Stimulated activated CD4-positive, alpha-beta T cell treated with anti-CD3 and anti-CD28 coated beads, Interleukin-1b, Interleukin-23, amount 100 ng/mL, for 24 hours (primary cell): ENCODE results near the gene MGLL.
"Not testable (repeated sequence)": the region's sequence is repeated elsewhere in the genome, so short reads cannot be mapped to it uniquely, and the experiment has no call there.

Source experiments
- DNase-seq, 4 experiments: peaks; one replicate each; pipeline ENCODE4 v3.0.0-alpha.2; 2020; ENCODE audit warnings: low read depth in 4 of 4, low spot score in 1 of 4

The MGLL gene

GRCh38 chr3:127692501-127693335 lies 129.6 kb downstream of the MGLL start:
- DNase-seq: no peak

- no peak for DNase-seq
These were observed 130.3 kb downstream of the MGLL start for GRCh38 chr3:127691974-127692373.

DNA sequence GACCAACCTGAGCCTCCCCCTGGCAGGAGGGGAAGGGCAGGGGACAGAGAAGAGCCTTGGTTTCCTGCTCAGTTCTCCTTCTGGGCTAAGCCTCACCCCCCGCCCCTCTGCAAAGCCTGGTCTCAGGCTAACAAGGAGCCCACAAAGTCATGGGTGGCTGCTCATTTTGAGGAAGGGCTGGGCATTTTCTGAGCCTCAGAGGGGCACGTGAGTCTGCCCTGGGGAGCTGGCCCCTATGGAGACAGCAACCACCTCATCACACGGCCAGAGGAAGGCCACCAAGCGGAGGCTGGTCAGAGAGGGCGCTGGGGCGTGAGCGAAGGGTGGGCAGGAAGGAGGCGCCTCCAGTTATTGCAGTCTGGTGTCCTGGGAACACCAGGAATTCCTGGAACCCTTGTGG lies 130.8 kb downstream of the MGLL start:
- no peak for DNase-seq

GRCh38 chr3:127690823-127691452 lies 131.4 kb downstream of the MGLL start:
- no peak for DNase-seq

GRCh38 chr3:127690106-127690505 lies 132.2 kb downstream of the MGLL start:
- no peak for DNase-seq

GRCh38 chr3:127689266-127689860 lies 133.0 kb downstream of the MGLL start:
- no peak for DNase-seq

DNA sequence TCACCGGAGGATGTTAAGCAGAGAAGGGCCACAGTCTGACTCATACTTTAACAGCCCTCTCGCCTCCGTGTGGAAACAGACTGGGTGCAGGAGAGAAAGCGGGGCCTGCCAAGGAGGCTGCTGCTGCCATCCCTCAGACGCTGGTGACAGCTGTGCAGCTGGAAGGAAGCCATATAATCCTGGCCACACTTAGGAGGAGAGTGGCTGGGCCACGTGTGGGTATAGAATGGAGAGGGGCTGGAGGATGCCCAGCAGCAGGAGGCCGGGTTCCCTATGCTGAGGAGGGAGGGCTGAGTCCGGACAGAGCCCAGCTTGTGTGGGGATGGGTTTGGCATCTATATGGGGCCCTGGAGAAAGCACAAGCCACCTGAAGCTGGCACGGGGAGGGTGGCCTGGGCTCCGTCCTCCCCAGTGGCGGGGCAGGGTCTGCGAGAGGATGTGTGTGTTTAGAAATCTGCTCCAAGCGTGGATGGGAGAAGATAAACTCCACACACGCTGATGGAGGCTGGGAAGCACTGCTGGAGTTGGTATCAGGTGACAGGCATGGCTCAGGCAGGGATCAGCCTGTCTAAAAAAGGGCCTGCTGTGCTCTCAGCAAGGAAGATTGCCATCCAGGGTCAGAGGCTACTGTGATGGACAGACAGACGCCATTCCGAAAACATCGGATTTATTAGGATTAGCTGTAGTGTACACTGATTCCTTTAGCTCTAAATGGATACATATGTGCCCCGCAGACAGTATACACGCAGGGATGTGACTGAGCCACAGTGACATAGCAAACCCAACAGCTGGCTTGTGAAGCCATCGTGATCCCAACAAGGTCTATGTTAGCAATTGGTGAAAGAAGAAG lies 133.7 kb downstream of the MGLL start:
- DNase-seq: no peak

DNA sequence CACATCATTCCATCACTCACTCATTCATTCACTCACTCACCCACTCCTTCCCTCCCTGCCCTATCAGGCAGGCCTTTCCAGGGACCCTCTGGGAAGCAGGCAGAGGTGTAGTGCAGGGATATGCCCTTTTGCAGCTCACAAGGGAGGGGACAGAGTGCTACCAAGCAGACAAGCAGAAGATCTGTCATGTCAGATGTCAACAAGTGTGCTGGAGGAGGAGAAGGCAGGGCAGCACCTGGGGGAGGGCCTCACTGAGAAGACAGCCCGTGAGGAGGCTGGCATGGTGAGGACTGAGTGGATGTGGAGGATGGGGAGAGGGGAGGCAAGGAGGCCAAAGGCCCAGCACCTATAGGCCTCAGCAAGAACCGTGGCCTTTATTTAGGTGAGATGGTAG lies 134.3 kb downstream of the MGLL start:
- no peak for DNase-seq

DNA sequence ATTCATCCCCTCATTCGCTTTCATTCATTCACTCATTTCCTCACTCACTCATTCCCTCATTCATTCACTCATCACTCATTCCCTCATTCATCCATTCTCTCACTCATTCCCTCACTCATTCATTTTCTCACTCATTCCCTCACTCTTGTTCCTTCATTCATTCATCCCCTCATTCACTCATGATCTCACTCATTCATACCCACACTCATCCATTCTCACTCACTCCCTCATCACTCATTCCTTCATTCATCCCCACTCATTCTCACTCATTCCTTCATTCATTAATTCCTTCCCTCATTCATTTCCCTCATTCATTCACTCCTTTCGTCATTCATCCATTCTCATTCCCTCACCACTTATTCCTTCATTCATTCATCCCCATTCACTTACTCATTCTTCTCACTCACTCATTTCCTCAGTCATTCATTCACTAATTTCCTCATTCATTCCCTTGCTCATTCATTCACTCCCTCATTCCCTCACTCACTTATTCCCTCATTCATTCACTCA lies 135.0 kb downstream of the MGLL start:
- DNase-seq: no peak

- no peak for DNase-seq
These were observed 135.8 kb downstream of the MGLL start for GRCh38 chr3:127686512-127686894.

DNA sequence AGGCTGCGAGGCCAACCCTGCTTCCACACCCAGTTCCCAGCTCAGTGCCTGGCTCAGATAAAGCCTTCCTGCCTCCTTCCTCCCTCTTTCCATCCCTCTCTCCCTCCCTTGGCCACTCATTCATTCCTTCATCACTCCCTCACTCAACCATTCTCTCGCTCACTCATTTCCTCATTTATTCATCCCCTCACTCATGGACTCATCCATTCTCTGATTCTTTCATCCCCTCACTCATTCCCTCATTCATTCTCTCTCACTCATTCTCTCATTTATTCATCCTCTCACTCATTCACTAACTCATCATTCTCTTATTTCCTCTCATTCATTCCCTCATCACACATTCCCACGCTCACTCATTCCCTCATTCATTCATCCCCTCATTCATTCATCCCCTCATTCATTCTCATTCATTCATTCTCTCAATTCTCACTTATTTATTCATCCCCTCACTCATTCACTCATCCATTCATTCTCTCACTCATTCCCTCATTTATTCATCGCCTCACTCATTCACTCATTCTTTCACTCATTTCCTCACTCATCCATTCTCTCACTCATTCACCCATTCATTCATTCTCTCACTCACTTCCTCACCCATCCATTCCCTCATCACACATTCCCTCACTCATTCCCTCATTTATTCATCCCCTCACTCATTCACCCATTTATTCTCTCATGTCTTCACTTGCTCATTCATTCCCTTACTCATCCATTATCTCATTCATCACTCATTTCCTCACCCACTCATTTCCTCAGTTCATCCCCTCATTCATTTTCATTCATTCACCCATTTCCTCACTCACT lies 136.4 kb downstream of the MGLL start:
- no peak for DNase-seq

DNA sequence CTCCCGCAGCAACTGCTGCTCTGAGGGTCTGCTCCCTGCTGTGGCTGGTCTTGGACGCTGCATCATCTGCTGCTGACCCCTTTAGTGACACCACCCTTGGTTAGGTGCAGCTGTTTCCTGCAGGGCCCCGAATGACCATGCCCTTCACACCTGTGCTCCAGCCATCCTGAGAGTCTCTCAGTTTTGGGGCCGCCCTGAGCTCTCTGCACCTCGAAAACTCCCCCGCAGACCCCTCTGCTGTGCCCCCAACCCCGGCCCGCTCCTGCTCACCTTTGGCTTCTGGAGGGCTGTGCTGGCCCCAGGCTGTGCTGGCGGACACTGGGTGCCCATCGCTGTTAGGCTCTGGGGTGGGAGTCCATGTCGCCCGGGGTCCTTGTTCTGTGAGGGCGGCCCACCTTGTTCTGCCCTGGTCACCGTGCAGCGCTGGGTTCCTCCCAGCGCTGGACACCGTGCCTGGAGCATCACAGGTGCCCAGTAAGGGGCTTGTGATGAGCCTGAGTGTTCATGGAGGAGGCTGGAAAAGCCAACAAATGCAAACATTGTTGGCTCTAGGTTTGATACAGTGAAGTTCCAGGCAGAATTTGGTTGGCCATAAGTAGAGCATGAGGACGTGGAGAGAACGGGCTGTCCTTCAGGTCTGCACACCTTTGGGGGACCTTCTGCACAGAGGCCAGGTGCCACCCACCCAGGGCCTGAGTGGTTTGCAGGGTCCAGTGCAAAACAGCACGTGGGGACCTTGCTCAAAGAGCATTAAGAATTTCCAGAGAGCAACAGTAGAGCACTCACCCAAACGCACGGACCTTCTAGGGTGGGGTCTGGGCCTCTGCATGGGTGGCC lies 137.2 kb downstream of the MGLL start:
- no peak for DNase-seq

DNA sequence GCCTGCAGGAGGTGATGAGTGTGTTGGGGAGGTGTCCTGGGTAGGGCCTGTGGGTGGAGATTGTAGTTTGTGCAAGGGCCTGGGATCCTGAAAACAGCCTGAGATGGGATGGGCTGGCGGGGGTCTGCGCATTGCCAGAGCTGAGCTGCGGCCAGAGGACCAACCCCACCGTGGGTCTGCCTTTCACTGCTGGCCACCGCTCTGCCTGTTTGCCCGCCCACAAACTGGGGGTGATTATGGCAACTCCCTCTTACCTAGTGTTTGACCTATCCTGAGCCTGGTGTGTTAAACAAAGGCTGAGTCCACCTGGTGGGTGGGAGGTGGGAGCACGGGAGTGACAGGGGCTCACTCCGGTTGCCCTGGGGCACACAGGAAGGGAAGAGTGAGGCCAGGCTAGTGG lies 139.8 kb downstream of the MGLL start:
- no peak for DNase-seq

DNA sequence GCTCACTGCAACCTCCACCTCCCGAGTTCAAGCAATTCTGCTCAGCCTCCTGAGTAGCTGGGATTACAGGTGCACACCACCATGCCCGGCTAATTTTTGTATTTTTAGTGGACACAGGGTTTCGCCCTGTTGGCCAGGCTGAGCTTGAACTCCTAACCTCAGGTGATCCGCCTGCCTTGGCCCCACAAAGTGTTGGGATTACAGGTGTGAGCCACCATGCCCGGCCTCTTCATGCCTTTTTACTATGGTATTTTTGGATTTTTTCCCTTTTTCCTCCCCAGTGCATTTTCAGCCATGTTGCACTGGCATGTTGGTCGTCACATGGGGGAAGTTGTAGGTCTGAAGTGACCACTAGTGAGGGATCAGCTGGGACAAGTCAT lies 140.2 kb downstream of the MGLL start:
- not testable (repeated sequence) for DNase-seq

- DNase-seq: no peak
These were observed 141.5 kb downstream of the MGLL start for GRCh38 chr3:127680798-127681221.

GRCh38 chr3:127680146-127680661 lies 142.1 kb downstream of the MGLL start:
- DNase-seq: no peak

DNA sequence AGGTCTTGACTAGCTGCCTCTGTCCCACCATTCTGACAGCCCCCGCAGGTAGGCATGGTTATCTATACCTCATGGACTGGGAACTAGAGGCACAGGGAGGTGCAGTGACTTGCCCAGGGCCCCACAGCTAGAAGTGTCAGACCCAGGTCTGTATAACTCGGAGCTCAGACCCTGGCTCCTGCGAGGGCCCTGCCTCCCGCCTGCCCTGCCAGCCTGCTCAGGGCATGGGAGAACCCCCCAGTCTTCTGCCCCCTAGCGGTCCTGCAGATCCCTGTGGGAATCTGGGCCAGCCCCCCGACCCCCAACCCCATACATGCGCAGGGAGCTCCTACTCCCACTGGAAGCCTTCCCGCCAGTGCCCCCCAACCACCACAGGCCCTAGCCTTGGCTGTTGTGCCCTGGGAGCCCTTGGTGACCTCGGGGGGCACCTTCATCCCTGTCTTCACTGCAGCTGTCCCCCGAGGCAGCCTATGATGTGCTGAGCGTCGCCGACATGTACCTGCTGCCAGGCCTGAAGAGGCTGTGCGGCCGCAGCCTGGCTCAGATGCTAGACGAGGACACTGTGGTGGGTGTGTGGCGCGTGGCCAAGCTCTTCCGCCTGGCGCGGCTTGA lies 142.7 kb downstream of the MGLL start:
- no peak for DNase-seq

DNA sequence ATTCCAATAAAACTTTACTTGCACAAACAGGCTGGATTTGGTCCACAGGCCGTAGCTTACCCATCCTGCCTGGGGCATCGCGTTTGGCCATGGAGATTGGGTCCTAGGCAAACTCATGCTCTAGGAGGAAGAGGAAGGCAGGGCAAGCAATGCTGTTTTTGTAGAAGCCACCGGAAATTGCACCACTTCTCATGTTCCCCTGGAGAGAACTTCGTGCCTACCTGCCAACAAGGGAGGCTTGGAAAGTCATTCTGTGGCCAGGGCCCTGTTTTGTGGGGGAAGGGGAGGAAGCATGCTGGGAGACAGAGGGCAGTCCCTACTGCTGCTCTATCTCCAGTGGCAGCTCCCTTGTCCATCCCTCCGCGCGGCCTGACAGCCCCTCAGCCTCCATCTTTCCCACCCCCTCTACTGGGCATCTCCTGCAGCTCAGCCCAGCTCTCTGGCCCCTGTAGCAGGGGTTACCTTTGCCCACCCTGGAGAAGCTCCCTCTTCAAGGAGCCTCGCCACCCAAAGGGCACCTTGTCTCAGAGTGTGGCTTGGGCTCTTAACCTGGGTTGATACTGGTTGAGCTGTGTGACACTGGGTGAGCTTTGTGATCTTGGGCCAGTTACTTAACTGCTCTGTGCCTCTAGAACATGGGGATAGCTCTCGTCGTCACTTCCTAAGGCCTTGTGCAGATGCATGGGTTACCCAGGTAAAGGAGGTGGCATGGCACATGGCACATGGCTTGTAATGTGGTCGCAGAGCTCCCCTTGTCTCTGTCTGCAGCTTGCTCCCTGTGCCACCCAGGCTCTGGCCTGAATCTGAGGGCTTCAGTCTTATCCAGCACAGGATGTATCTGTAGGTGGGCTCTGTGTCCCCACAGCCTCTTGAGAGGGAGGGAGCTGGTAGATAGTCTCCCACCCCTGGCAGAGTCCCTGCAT lies 143.4 kb downstream of the MGLL start:
- no peak for DNase-seq
